HL-60 (cell line): ENCODE results near the gene CALB2.

Experiments
- DNase-seq, 2 experiments: peaks; one replicate each; pipeline ENCODE4 v3.0.0-alpha.2; 2010 to 2020; ENCODE audit warnings: low read depth in 1 of 2, low spot score in 1 of 2
- H3K27ac ChIP-seq: fragments of 250-450 bp; sonication (Bioruptor Pico); replicated peaks from 2 replicates; pipeline ENCODE4 v1.5.1; 2020; ENCODE audit warnings: mild to moderate bottlenecking, moderate library complexity
- H3K27me3 ChIP-seq: fragments of 250-450 bp; sonication (Bioruptor Pico); 2 replicates; pipeline ENCODE4 v1.5.1; 2021; ENCODE audit warnings: mild to moderate bottlenecking, moderate library complexity; ENCODE audit not compliant: insufficient read depth, poor library complexity, severe bottlenecking
- H3K4me3 ChIP-seq: replicated peaks from 2 replicates; pipeline ENCODE4 v1.5.1; 2011; ENCODE audit warnings: mild to moderate bottlenecking, control low read depth, low read length; ENCODE audit not compliant: insufficient read depth
- CTCF ChIP-seq: IDR thresholded peaks from one replicate; pipeline ENCODE4 v1.5.1; 2011; ENCODE audit warnings: low read length, control low read depth, inconsistent platforms; ENCODE audit not compliant: insufficient read depth
- GABPA ChIP-seq: IDR thresholded peaks from 2 replicates; pipeline ENCODE4 v1.6.1; 2012; ENCODE audit warnings: low read depth
- POLR2AphosphoS5 ChIP-seq: IDR thresholded peaks from 2 replicates; pipeline ENCODE4 v1.6.1; 2012; ENCODE audit warnings: low read depth
- SPI1 ChIP-seq: IDR thresholded peaks from 2 replicates; pipeline ENCODE4 v1.6.1; 2012; ENCODE audit warnings: low read depth, mild to moderate bottlenecking, borderline replicate concordance
- TF ChIP-seq, protein P1 (sequence below): IDR thresholded peaks from 2 replicates; pipeline ENCODE4 v1.6.1; 2012; ENCODE audit warnings: low read depth; ENCODE audit not compliant: insufficient replicate concordance

The CALB2 gene

GRCh38 chr16:71348262-71349085 lies 10.0 kb upstream of the CALB2 start:
- Histone ChIP-seq H3K27me3 (no peaks in the 10 kb centered on the region), H3K27ac (no peak overlapping the region), H3K4me3 (no peak overlapping the region)
- DNase-seq, result no peak
- TF ChIP-seq SPI1, result no peak
- no peak for TF ChIP-seq POLR2AphosphoS5
- TF ChIP-seq CTCF, result no peak
- TF ChIP-seq, protein P1, sequence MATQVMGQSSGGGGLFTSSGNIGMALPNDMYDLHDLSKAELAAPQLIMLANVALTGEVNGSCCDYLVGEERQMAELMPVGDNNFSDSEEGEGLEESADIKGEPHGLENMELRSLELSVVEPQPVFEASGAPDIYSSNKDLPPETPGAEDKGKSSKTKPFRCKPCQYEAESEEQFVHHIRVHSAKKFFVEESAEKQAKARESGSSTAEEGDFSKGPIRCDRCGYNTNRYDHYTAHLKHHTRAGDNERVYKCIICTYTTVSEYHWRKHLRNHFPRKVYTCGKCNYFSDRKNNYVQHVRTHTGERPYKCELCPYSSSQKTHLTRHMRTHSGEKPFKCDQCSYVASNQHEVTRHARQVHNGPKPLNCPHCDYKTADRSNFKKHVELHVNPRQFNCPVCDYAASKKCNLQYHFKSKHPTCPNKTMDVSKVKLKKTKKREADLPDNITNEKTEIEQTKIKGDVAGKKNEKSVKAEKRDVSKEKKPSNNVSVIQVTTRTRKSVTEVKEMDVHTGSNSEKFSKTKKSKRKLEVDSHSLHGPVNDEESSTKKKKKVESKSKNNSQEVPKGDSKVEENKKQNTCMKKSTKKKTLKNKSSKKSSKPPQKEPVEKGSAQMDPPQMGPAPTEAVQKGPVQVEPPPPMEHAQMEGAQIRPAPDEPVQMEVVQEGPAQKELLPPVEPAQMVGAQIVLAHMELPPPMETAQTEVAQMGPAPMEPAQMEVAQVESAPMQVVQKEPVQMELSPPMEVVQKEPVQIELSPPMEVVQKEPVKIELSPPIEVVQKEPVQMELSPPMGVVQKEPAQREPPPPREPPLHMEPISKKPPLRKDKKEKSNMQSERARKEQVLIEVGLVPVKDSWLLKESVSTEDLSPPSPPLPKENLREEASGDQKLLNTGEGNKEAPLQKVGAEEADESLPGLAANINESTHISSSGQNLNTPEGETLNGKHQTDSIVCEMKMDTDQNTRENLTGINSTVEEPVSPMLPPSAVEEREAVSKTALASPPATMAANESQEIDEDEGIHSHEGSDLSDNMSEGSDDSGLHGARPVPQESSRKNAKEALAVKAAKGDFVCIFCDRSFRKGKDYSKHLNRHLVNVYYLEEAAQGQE, result no peak
- TF ChIP-seq GABPA, result no peak

DNA sequence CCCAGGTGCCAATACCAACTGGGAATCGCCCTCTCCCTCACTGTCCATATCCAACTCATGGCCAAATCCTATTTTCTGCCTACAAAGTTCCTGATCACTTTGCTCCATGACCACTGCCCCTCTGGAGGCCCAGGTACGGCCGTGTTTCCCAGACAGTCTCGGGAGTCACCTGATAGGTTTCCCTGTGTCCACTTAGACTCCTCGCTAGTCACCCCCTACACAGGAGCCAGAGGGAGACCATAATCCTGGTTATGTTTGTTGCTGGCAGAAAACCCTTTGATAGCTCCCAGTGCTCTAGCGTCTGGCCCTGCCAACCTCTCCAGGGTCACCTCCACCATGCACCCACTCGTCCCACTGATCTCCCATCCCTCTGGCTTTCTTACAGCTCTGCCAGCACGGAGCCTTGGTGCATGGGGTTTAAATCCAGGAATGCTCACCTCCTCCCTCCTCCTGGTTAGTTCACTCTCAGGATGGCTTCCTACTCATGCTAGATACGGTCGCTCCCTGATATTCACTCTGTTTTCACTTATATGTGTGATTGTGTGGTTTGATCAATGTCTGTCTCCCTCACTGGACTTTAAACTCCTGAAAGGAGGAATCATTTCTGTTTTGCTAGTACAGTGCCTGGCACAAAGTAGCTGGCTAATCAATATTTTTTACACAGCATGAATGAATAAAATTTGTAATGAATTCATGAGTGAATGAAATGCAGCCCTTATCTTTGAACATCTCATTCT lies 7.5 kb upstream of the CALB2 start:
- H3K27me3 ChIP-seq, result no peaks in the 10 kb centered on the region
- DNase-seq, result no peak
- no peak overlapping the region for H3K27ac ChIP-seq
- no peak overlapping the region for H3K4me3 ChIP-seq
- TF ChIP-seq CTCF, result no peak
- no peak for TF ChIP-seq POLR2AphosphoS5
- no peak for TF ChIP-seq SPI1
- TF ChIP-seq, protein P1, result no peak
- TF ChIP-seq GABPA, result no peak

- no peak overlapping the region for H3K4me3 ChIP-seq
- no peaks in the 10 kb centered on the region for H3K27me3 ChIP-seq
- no peak overlapping the region for H3K27ac ChIP-seq
- DNase-seq, result no peak
- no peak for TF ChIP-seq GABPA
- no peak for TF ChIP-seq SPI1
- no peak for TF ChIP-seq CTCF
Observed at GRCh38 chr16:71351558-71351901, 7.0 kb upstream of the CALB2 start.
